GM12872 (cell line): ENCODE measurements around the gene RGS1.

Experiments
- TF ChIP-seq, protein P1 (sequence below): IDR thresholded peaks from 3 replicates; pipeline ENCODE4 v1.5.1; 2011; ENCODE audit warnings: low read depth, mild to moderate bottlenecking, low read length, moderate library complexity; ENCODE audit not compliant: insufficient read depth

The RGS1 gene

DNA sequence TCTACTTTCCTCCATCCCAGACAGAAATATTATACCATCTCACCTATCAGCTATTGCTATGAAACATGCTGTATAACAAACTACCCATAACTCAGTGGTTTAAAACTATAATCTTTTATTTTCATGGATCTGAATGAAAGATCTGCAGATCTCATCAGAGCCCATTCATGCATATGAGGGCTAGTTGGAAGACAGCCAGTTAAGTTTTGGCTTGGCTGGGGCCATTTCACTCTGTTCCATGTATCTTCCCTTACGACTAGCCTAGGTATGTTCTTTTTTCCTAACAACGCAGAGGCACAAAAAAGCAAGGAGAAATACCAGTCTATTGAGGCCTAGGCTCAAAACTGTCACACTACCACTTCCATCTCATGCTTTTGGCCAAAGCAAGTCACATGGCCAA, 28.1 kb upstream of the RGS1 start:
- TF ChIP-seq, protein P1, sequence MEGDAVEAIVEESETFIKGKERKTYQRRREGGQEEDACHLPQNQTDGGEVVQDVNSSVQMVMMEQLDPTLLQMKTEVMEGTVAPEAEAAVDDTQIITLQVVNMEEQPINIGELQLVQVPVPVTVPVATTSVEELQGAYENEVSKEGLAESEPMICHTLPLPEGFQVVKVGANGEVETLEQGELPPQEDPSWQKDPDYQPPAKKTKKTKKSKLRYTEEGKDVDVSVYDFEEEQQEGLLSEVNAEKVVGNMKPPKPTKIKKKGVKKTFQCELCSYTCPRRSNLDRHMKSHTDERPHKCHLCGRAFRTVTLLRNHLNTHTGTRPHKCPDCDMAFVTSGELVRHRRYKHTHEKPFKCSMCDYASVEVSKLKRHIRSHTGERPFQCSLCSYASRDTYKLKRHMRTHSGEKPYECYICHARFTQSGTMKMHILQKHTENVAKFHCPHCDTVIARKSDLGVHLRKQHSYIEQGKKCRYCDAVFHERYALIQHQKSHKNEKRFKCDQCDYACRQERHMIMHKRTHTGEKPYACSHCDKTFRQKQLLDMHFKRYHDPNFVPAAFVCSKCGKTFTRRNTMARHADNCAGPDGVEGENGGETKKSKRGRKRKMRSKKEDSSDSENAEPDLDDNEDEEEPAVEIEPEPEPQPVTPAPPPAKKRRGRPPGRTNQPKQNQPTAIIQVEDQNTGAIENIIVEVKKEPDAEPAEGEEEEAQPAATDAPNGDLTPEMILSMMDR: no peak

DNA sequence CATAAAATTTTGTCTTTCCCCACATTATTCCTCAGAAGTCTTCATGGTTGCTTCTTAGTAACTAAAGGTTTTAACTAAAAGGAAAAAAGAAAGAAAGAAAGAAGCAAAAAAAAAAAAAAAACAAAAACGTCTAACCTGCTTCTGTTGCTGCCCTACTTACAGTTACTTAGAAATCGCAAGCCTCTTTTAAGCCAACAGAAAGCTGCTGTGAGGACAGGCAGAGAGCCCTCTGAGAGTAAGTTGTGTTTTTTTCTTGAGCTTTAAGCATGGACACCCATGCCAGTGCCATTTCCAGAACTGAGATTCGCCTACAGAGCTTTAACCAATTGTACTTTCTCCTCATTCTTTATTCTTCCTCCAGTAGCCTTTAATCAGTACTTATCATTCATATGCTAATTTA, 25.6 kb upstream of the RGS1 start:
- TF ChIP-seq, protein P1: no peak

DNA sequence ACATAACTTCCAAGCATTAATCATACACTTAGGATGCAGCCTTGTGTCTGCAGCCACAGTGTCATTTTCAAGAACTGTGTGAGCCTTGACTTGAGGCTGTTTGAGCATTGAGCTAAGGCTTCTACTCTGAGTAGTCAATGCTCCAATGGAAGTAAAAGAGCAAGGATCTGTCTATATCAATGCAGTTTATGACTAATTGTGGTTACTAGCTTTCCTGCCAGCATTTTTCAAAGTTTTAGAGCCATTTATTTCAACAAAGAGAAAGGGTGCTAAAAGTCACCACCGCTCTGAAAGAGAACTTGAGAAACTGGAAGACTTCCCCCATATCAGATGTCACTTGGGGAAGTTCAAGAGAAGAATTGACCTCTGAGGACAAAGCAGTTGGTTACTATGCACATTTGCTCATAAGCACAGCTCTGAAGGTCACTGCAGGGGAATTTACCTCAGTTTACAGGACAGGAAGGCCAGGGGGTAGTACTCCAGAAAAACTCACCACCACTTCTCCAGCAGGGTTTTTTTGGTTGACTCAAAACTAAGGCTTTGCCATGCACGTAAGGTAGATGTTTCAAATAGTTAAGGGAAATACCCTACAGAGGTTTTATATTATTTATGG, 24.5 kb upstream of the RGS1 start:
- TF ChIP-seq, protein P1: no peak

DNA sequence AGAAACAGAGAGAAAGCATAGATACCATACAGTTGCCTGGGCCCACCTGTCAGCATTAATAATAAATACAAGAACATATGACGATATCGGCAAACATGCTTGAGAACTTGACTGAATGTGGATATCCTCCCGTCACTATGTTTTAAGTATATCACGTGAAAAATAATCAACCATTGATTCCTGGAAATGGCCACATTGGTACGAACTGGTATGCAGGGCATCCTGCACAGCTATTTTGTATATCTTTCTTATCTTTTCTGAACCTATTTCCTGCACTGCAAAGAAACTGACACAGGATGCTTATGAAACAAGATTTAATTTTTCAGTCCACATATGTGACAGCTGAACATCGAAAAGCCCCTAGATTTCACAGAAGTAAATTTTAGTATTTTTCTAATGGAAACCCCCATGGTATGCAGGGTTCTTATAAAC, 22.8 kb upstream of the RGS1 start:
- TF ChIP-seq, protein P1: no peak

DNA sequence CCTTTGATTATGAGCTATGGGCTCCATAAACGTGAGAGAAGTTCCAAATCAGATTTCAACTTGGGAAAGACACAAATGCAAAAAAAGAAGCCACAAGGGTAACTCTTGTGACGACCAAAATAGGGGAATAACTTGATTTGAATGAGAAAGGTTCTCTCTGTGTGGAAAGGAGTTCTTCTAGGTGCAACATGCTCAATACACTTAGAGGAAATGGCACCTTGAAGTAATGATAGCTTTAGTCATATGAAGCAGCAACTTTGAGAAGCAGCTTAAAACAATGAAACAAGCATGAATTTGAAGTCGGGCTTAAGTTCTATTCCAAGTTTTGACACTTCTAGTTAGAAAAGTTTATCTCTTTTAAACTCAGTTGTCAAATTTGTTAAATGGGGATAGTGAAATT, 21.8 kb upstream of the RGS1 start:
- TF ChIP-seq, protein P1: no peak

DNA sequence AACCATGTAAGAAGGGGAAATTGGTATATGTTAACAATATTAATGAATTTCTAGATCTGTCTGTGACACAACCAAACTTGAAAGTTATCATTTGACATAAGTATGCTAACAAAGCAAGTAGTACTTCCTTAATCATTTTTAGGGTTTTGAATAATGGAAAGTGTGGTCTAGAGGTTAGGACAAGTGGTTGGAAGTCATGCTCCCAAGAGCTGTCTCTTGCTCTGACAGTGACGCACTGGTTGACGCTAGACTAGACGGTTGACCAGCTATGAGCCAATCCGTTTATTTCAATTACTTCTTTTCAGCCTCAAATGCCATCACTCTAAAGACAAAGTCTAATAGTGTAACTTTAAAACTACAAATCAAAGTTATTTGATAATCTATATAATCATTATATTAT, 20.7 kb upstream of the RGS1 start:
- TF ChIP-seq, protein P1: no peak

DNA sequence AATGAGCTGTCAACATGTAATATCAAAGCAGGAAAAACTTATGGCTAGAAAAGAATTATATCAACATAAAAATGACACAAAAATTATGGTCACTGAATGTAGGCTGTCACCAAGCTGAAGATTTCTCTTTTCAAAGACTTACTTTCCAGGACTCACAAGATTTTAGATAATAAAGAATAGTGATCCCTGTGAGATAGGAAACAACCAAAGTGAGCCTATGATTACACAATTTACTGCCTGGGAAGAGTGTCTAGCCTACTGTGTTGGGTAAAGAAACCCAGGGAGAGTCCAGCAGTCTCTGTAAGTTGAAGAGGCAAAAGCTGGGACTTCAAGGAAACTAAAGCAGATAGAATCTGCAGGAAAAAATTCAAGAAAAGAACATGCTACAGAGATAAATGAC, 20.2 kb upstream of the RGS1 start:
- TF ChIP-seq, protein P1: no peak
